ENCODE results near the gene SGIP1.

DNA sequence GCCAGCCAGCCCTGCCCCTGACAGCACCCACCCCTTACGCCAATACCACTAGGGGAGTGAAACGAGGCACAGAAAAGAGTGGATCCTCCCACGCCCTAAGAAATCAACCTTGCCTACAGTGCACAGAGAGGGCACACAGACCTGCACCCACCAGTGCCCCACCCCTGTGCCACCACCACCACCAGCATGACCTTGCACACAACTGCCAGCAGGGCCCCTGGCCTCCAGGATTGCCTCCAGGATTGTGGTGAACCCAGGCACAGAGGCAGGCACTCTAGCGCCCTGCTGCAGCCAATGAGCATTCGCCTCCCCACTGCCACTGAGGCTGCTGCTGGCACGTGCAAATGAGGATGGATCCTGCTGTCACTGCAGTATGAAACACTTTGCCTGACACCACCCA lies 23.5 kb upstream of the SGIP1 start:
- TF ChIP-seq EZH2 (IDR thresholded peaks at IDR 0.05) (no peak), POLR2AphosphoS5 (IDR thresholded peaks at IDR 0.05; ENCODE audit: borderline replicate concordance, low read depth, low read length) (no peak)

Data from SK-N-MC (cell line).